Adrenal gland (tissue), 12 donors: ENCODE results near the gene PSKH1. TPM values are rescaled to one million over a fixed set of nuclear protein-coding genes. Genes with fewer than 3 reads are reported as not detected.
A peak's percentile ranks its signal among the peaks of the same experiment; 100 is the strongest.
"Not testable (repeated sequence)": the region's sequence is repeated elsewhere in the genome, so short reads cannot be mapped to it uniquely, and the experiment has no call there.

Experiments
- DNase-seq, 7 donors: peaks; one replicate each; pipeline ENCODE4 v3.0.0-alpha.2; 2019 to 2020
- H3K27ac ChIP-seq, 5 donors: fragments of 200-600 bp; sonication (generic) in 4 of 5; 1 replicate in 3 of 5; 2 replicates in 2 of 5; pipeline versions ENCODE4 v1.5.1 to v1.8.0; 2016 to 2020; ENCODE audit warnings: mild to moderate bottlenecking in 1 of 5
- H3K27me3 ChIP-seq: fragments of 200-600 bp; 2 replicates; pipeline ENCODE4 v1.8.0; 2021
- H3K36me3 ChIP-seq, 2 donors: fragments of 200-600 bp; replicated peaks in 1 of 2; 1 replicate in 1 of 2; 2 replicates in 1 of 2; pipeline versions ENCODE4 v1.5.1 to v1.8.0; 2018 to 2022
- H3K4me1 ChIP-seq, 2 donors: fragments of 200-600 bp; replicated peaks in 1 of 2; 1 replicate in 1 of 2; 2 replicates in 1 of 2; pipeline versions ENCODE4 v1.5.1 to v1.8.0; 2018 to 2021
- H3K4me3 ChIP-seq, 4 donors: fragments of 200-600 bp; sonication (generic) in 3 of 4; one replicate each; pipeline ENCODE4 v1.5.1; 2016 to 2018
- H3K9me3 ChIP-seq, 3 donors: fragments of 200-600 bp; sonication (generic) in 1 of 3; replicated peaks in 1 of 3; 1 replicate in 2 of 3; 2 replicates in 1 of 3; pipeline versions ENCODE4 v1.5.1 to v1.8.0; 2016 to 2021
- CTCF ChIP-seq, 6 experiments: fragments of 450-650 bp in 4 of 6; fragments of 200-600 bp in 2 of 6; sonication (generic) in 1 of 6; IDR thresholded peaks; 1 replicate in 5 of 6; 2 replicates in 1 of 6; pipeline versions ENCODE4 v1.5.1 to v1.8.0; 2016 to 2021; ENCODE audit warnings: antibody characterized with exemption in 6 of 6, mild to moderate bottlenecking in 2 of 6, moderate library complexity in 1 of 6
- POLR2A ChIP-seq, 2 donors: fragments of 450-650 bp; IDR thresholded peaks; one replicate each; pipeline ENCODE4 v1.6.1; 2017; ENCODE audit warnings: antibody characterized with exemption in 2 of 2, mild to moderate bottlenecking in 2 of 2, moderate library complexity in 1 of 2
- WGBS, 4 donors: extraction: QIAGEN DNeasy Blood & Tissue Kit in 2 of 4; methylation state at CpG; one replicate each; pipeline versions ENCODE4 v1.1.5 to v1.1.7; 2013 to 2017; 5-methylcytosine and 5-hydroxymethylcytosine counted together
- intact Hi-C, 2 donors: fragments of 100-400 bp; cut with DNase I; formaldehyde crosslinking; loops; one replicate each; pipeline versions ENCODE4 v1.14.1 to v1.15.0; 2022 to 2023
- polyA plus RNA-seq, 3 donors: library from polyadenylated mRNA; stranded (reverse); fragments of 200-250 nt in 2 of 3; fragments of 350-450 nt in 1 of 3; fragmentation: Illumina TruSeq in 1 of 3; extraction: RNeasy Lipid Tissue Mini Kit (QIAGEN cat#74804) in 1 of 3; gene quantifications; one replicate each; pipeline ENCODE4 v1.2.3, GENCODE V29; 2013 to 2014
- total RNA-seq, 9 donors: library from RNA; depleted of rRNA in 4 of 9; stranded (reverse); fragments of >200 nt in 4 of 9; fragments of 120-200 nt in 1 of 9; fragmentation: NEBNext Ultra II Directional in 1 of 9; extraction: Animal tissue kit (Norgen Biotek cat#: 25700) in 1 of 9; gene quantifications; one replicate each; pipeline versions ENCODE4 v1.1.0 to v1.2.4, GENCODE V29; 2013 to 2023
- donor health status: healthy with polysubstance abuse.
- donor health status: Bipolar disorder and iron deficiency.
- donor health status: DM: yes; HTN: yes; CAD: no.
- donor health status: DM: no; HTN: no; CAD: no.
- donor health status: DM: no; HTN: no; CAD: no.
- donor health status: DM: yes; HTN: yes; CAD: no.

Gene PSKH1
- total and polyA plus RNA-seq, 12 donors = 9.5 to 43.7 (median 24.0) TPM

- DNase-seq = no peak
- Histone ChIP-seq H3K36me3 (peaks cover 0 to 24% of the 10 kb centered on the region in 2 donors), H3K27ac (peak overlapping the region in 2 of 5 donors; percentile 2 to 88), H3K27me3 (no peaks in the 10 kb centered on the region), H3K4me3 (no peak overlapping the region), H3K9me3 (no peaks in the 10 kb centered on the region), H3K4me1 (peaks cover 31 to 38% of the 10 kb centered on the region in 2 donors)
- intact Hi-C loops = loop anchor here in 1 of 2 donors (10.0 kb wide), 1 partner anchor 47 kb away; no protein-coding TSS in a partner anchor
- 87 to 93% (median 89%) methylated on average over 6 of the region's 6 CpGs for WGBS, 4 donors
- TF ChIP-seq POLR2A (IDR thresholded peaks at IDR 0.05) = no peak
- no peak for TF ChIP-seq CTCF (IDR thresholded peaks at IDR 0.05)
These were observed 31.2 kb upstream of the PSKH1 start for GRCh38 chr16:67861877-67862276.

- TF ChIP-seq POLR2A (IDR thresholded peaks at IDR 0.05) (peak in 1 of 2 donors; percentile 64), CTCF (IDR thresholded peaks at IDR 0.05) (no peak)
- intact Hi-C loops = loop anchor here in 1 of 2 donors (10.0 kb wide), 1 partner anchor 48 kb away; no protein-coding TSS in a partner anchor
- no peaks in the 10 kb centered on the region for H3K9me3 ChIP-seq
- no peak overlapping the region for H3K4me3 ChIP-seq
- no peaks in the 10 kb centered on the region for H3K27me3 ChIP-seq
- peaks cover 0 to 33% of the 10 kb centered on the region in 2 donors for H3K36me3 ChIP-seq
- 41 to 60% (median 50%) methylated on average over 11 of the region's 11 CpGs for WGBS, 4 donors
- peaks cover 22 to 28% of the 10 kb centered on the region in 2 donors for H3K4me1 ChIP-seq
- peak; percentile 80 to 93 (median 92) for DNase-seq
- peak overlapping the region; percentile 39 to 88 (median 75) for H3K27ac ChIP-seq
These were observed 30.2 kb upstream of the PSKH1 start for GRCh38 chr16:67862623-67863583.

- not testable (repeated sequence) for H3K9me3 ChIP-seq, H3K4me3 ChIP-seq, DNase-seq, H3K27me3 ChIP-seq
- Histone ChIP-seq H3K36me3 (peaks cover 0 to 44% of the 10 kb centered on the region in 2 donors), H3K27ac (peak overlapping the region in 4 of 5 donors; percentile 63 to 88 (median 79)), H3K4me1 (peaks cover 17 to 23% of the 10 kb centered on the region in 2 donors)
- intact Hi-C loops = loop anchor here in 1 of 2 donors (10.0 kb wide), 1 partner anchor 49 kb away; no protein-coding TSS in a partner anchor
- WGBS, 4 donors = 92 to 98% (median 94%) methylated on average over 6 of the region's 6 CpGs
These were observed 29.0 kb upstream of the PSKH1 start for GRCh38 chr16:67864044-67864443.

- H3K36me3 ChIP-seq = peaks cover 0 to 48% of the 10 kb centered on the region in 2 donors
- H3K4me3 ChIP-seq = no peak overlapping the region
- H3K27me3 ChIP-seq = no peaks in the 10 kb centered on the region
- 58 to 83% (median 72%) methylated on average over 1 to 2 of the region's 2 CpGs for WGBS, 4 donors
- H3K9me3 ChIP-seq = no peaks in the 10 kb centered on the region
- H3K4me1 ChIP-seq = peaks cover 17 to 23% of the 10 kb centered on the region in 2 donors
- H3K27ac ChIP-seq = peak overlapping the region in 2 of 5 donors; percentile 11 to 88
- DNase-seq = no peak
- TF ChIP-seq POLR2A (IDR thresholded peaks at IDR 0.05) (no peak), CTCF (IDR thresholded peaks at IDR 0.05) (no peak)
- intact Hi-C loops = loop anchor here in 1 of 2 donors (10.0 kb wide), 1 partner anchor 50 kb away; no protein-coding TSS in a partner anchor
These were observed 28.5 kb upstream of the PSKH1 start for GRCh38 chr16:67864594-67864993.
